OCI-LY7 (cell line): ENCODE data around the gene TAMALIN. TPM values are rescaled to one million over a fixed set of nuclear protein-coding genes. Genes with fewer than 3 reads are reported as not detected.

ENCODE experiments used
- BruUV-seq: library from RNA; stranded (reverse); fragments of 400-500 nt; replicated peaks from 2 replicates; lab custom pipeline; 2021; lab: Mats Ljungman, UMichigan
- CTCF ChIA-PET: fragments of 300-600 bp; sonication (Branson Sonifier 250); formaldehyde crosslinking; loops from one replicate; lab custom pipeline; 2022; ENCODE audit warnings: antibody characterized with exemption; ENCODE audit not compliant: unreplicated experiment; lab: Charles Lee
- POLR2A ChIA-PET: fragments of 300-600 bp; sonication (Branson Sonifier 250); formaldehyde crosslinking; loops from one replicate; lab custom pipeline; 2022; ENCODE audit warnings: antibody characterized with exemption; lab: Charles Lee
- DNase-seq: peaks from one replicate; pipeline ENCODE4 v3.0.0-alpha.2; 2015; ENCODE audit warnings: low spot score
- H2AFZ ChIP-seq: fragments of 200-600 bp; sonication (generic), shearing (Covaris generic); 2 replicates; pipeline ENCODE4 v1.6.1; 2014; ENCODE audit warnings: mild to moderate bottlenecking, antibody characterized with exemption, low read length, moderate library complexity
- H3K27ac ChIP-seq: fragments of 200-600 bp; sonication (generic); 2 replicates; pipeline ENCODE4 v1.5.1; 2014; ENCODE audit warnings: mixed run types, low read depth, mild to moderate bottlenecking, moderate library complexity, low read length, inconsistent platforms; ENCODE audit not compliant: poor library complexity, severe bottlenecking
- H3K36me3 ChIP-seq: fragments of 200-600 bp; sonication (generic); 2 replicates; pipeline ENCODE4 v1.6.1; 2014; ENCODE audit warnings: mild to moderate bottlenecking, antibody characterized with exemption, low read length, moderate library complexity, mixed read lengths; ENCODE audit not compliant: insufficient read depth
- H3K4me1 ChIP-seq: fragments of 200-600 bp; sonication (generic); 2 replicates; pipeline ENCODE4 v1.5.1; 2014; ENCODE audit warnings: mild to moderate bottlenecking, low read length; ENCODE audit not compliant: insufficient read depth, poor library complexity, severe bottlenecking
- H3K4me2 ChIP-seq: fragments of 200-600 bp; sonication (generic); 2 replicates; pipeline ENCODE4 v1.6.1; 2014; ENCODE audit warnings: mild to moderate bottlenecking, low read length
- H3K4me3 ChIP-seq: fragments of 200-600 bp; sonication (generic); 2 replicates; pipeline ENCODE4 v1.5.1; 2014; ENCODE audit warnings: mild to moderate bottlenecking, low read depth, low read length; ENCODE audit not compliant: poor library complexity, severe bottlenecking
- H3K79me2 ChIP-seq: fragments of 200-600 bp; sonication (generic); 2 replicates; pipeline ENCODE4 v1.6.1; 2016; ENCODE audit warnings: low read depth, mild to moderate bottlenecking, low read length, moderate library complexity, mixed read lengths; ENCODE audit not compliant: insufficient read depth
- H3K9me2 ChIP-seq: fragments of 200-600 bp; sonication (generic); 2 replicates; pipeline ENCODE4 v1.6.1; 2016; ENCODE audit warnings: mild to moderate bottlenecking, low read length, mixed read lengths; ENCODE audit not compliant: insufficient read depth
- H3K9me3 ChIP-seq: fragments of 200-600 bp; sonication (generic); 2 replicates; pipeline ENCODE4 v1.6.1; 2014; ENCODE audit warnings: mild to moderate bottlenecking, mixed run types, low read length, mixed read lengths
- H4K20me1 ChIP-seq: fragments of 200-600 bp; sonication (generic); 2 replicates; pipeline ENCODE4 v1.6.1; 2014; ENCODE audit warnings: mild to moderate bottlenecking, antibody characterized with exemption, low read length, moderate library complexity, mixed read lengths; ENCODE audit not compliant: insufficient read depth
- EZH2phosphoT487 ChIP-seq: fragments of 200-600 bp; sonication (generic); IDR thresholded peaks from 2 replicates; pipeline ENCODE4 v1.6.1; 2018; ENCODE audit warnings: low read depth, borderline replicate concordance, mild to moderate bottlenecking, mixed run types, antibody characterized with exemption, low read length, moderate library complexity, mixed read lengths
- intact Hi-C: fragments of 100-400 bp; cut with micrococcal nuclease; formaldehyde crosslinking; loops from one replicate; pipeline ENCODE4 v1.10.0; 2022; ENCODE audit not compliant: unreplicated experiment
- total RNA-seq, 2 experiments: library from RNA; depleted of rRNA in 1 of 2; stranded (reverse); fragments of >200 nt in 1 of 2; shearing (Covaris generic) in 1 of 2; gene quantifications; 2 replicates each; pipeline ENCODE4 v1.2.3, GENCODE V29; 2014 to 2022
- TF ChIP-seq, protein P1 (sequence below): fragments of 200-600 bp; sonication (generic); conservative IDR thresholded peaks from 2 replicates; pipeline ENCODE4 v1.5.1; 2014; ENCODE audit warnings: mild to moderate bottlenecking, antibody characterized with exemption, low read length, moderate library complexity, mixed read lengths

TAMALIN gene
- total RNA-seq, 2 experiments from 2014 or later: 0.66 to 1.3 TPM

DNA sequence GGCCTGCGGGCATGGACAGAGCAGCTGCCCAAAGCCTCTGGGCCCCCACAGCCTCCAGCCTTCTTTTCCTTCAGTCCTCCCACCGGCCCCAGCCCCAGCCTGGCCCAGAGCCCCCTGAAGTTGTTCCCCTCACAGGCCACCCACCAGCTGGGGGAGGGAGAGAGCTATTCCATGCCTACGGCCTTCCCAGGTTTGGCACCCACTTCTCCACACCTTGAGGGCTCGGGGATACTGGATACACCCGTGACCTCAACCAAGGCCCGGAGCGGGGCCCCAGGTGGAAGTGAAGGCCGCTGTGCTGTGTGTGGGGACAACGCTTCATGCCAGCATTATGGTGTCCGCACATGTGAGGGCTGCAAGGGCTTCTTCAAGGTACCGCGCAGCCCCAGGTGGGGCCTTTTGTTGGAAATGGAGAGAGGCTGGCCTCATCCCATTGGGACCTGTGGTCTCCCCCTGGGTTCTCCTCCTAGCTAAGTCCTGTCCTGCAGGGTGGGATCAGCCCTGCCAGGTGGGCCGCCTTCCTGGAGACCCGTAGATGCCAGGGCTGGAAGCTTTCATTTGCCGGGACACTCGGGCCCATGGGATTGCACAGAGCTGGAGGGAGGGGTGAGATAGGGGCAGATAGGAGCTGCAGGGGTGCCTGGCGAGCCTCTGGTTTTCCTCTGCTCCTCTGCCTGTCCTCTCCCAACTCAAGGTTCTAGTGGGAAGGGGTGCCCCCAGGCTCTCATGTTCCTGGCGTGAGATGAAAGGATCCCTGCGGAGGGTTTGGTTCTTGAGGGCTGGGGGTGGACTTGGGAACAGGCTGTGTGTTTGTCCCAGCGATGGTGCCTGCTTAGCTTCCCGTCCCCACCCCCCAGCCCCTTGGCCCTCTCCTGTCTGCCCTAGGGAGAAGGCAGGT, 48.3 kb downstream of the TAMALIN start:
- Histone ChIP-seq H3K79me2 (no peaks in the 10 kb centered on the region; the same call in 1 of the 2 replicates), H3K9me2 (no peaks in the 10 kb centered on the region), H3K36me3 (peaks cover 32% of the 10 kb centered on the region), H3K4me1 (peaks cover 45% of the 10 kb centered on the region), H3K4me3 (no peak overlapping the region), H3K27ac (no peak overlapping the region), H3K9me3 (no peaks in the 10 kb centered on the region), H3K4me2 (no peak overlapping the region), H2AFZ (no peak overlapping the region), H4K20me1 (no peaks in the 10 kb centered on the region)
- CTCF ChIA-PET: no interaction called here
- POLR2A ChIA-PET: interaction anchor here (0.5 kb wide), 1 partner anchor 18 kb away, joined by 3 read pairs; no protein-coding TSS in a partner anchor
- no peak for TF ChIP-seq EZH2phosphoT487
- TF ChIP-seq, protein P1, sequence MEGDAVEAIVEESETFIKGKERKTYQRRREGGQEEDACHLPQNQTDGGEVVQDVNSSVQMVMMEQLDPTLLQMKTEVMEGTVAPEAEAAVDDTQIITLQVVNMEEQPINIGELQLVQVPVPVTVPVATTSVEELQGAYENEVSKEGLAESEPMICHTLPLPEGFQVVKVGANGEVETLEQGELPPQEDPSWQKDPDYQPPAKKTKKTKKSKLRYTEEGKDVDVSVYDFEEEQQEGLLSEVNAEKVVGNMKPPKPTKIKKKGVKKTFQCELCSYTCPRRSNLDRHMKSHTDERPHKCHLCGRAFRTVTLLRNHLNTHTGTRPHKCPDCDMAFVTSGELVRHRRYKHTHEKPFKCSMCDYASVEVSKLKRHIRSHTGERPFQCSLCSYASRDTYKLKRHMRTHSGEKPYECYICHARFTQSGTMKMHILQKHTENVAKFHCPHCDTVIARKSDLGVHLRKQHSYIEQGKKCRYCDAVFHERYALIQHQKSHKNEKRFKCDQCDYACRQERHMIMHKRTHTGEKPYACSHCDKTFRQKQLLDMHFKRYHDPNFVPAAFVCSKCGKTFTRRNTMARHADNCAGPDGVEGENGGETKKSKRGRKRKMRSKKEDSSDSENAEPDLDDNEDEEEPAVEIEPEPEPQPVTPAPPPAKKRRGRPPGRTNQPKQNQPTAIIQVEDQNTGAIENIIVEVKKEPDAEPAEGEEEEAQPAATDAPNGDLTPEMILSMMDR: no peak
- no peak for DNase-seq
- intact Hi-C loops: no loop called here
- no TSS peak for BruUV-seq

DNA sequence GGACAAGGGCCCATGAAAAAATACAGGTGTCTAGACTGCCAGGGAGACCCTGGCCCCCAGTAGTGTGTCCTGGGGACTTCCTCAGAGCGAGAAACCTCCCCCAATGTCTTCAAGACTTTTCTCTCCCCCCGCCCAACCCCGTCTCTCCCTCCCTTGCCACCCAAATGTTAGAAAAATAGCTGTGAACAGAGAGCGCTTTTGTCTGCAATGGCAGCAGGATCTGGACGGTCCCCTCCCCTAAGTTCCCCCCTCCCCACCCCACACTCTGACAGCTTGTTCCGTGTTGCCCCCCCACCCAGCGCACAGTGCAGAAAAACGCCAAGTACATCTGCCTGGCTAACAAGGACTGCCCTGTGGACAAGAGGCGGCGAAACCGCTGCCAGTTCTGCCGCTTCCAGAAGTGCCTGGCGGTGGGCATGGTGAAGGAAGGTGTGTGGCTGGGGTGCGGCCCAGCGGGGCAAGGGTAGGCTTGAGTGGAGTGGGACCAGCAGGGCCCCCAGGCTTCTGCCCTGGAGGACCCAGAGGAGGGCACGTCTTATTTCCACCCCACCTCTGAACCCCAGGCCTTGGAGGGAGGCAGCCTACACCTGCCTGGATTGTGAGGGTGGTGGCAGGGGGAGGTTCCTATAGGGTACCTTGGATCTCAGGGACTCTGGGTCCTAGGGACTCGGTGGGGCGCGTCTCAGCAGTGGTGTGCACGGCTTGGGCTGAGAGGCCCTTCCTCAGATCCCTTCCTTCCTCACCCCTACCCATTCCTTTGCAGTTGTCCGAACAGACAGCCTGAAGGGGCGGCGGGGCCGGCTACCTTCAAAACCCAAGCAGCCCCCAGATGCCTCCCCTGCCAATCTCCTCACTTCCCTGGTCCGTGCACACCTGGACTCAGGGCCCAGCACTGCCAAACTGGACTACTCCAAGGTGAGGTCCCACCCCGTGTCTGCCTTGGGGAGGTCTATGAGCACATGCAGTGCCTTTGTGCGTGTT, 49.3 kb downstream of the TAMALIN start:
- no peak overlapping the region for H2AFZ ChIP-seq
- BruUV-seq: no TSS peak
- H3K36me3 ChIP-seq: peaks cover 32% of the 10 kb centered on the region
- H3K4me2 ChIP-seq: no peak overlapping the region
- H3K79me2 ChIP-seq: no peaks in the 10 kb centered on the region; the same call in 1 of the 2 replicates
- no peaks in the 10 kb centered on the region for H3K9me2 ChIP-seq
- intact Hi-C loops: no loop called here
- H3K4me1 ChIP-seq: peaks cover 40% of the 10 kb centered on the region
- no peak for DNase-seq
- TF ChIP-seq, protein P1: no peak
- TF ChIP-seq EZH2phosphoT487: no peak
- ChIA-PET POLR2A (interaction anchor here (0.5 kb wide), 1 partner anchor 17 kb away, joined by 3 read pairs; no protein-coding TSS in a partner anchor), CTCF (no interaction called here)
- no peak overlapping the region for H3K4me3 ChIP-seq
- H4K20me1 ChIP-seq: no peaks in the 10 kb centered on the region
- no peaks in the 10 kb centered on the region for H3K9me3 ChIP-seq
- no peak overlapping the region for H3K27ac ChIP-seq
